AG09309 (cell line): ENCODE measurements around the gene AGPAT4.
A peak's percentile ranks its signal among the peaks of the same experiment; 100 is the strongest.

Experiments
- DNase-seq: peaks from one replicate; pipeline ENCODE4 v3.0.0-alpha.2; 2010; ENCODE audit warnings: low read depth
- H3K4me3 ChIP-seq: 2 replicates; pipeline ENCODE4 v1.5.1; 2011; ENCODE audit warnings: mild to moderate bottlenecking, low read depth, low read length, moderate library complexity; ENCODE audit not compliant: control insufficient read depth
- CTCF ChIP-seq: IDR thresholded peaks from 2 replicates; pipeline ENCODE4 v1.5.1; 2011; ENCODE audit warnings: mild to moderate bottlenecking, low read depth, low read length, inconsistent platforms; ENCODE audit not compliant: insufficient read depth, control insufficient read depth; ENCODE audit errors: missing control alignments

Gene AGPAT4

DNA sequence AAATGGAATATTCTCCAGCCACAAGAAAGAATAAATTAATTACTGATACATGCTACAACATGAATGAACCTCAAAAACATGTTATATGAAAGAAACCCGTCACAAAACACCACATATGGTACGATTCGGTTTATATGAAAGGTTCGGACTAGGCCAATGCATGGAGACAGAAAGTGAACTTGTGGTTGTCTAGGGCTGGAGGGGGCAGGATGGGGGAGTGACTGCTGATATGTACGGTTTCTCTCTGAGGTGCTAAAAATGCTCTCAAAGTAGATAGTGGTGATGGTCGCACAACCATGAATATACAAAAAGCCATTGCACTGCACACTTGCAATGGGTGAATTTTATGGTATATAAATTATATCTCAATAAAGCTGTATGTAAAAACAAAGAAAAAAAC, 18.3 kb downstream of the AGPAT4 start:
- TF ChIP-seq CTCF, result no peak
- no peak for DNase-seq
- H3K4me3 ChIP-seq, result no peak overlapping the region

GRCh38 chr6:161254464-161255253, 19.2 kb downstream of the AGPAT4 start:
- no peak overlapping the region for H3K4me3 ChIP-seq
- no peak for TF ChIP-seq CTCF
- no peak for DNase-seq

GRCh38 chr6:161254126-161254463, 19.8 kb downstream of the AGPAT4 start:
- TF ChIP-seq CTCF, result no peak
- H3K4me3 ChIP-seq, result no peak overlapping the region
- no peak for DNase-seq

DNA sequence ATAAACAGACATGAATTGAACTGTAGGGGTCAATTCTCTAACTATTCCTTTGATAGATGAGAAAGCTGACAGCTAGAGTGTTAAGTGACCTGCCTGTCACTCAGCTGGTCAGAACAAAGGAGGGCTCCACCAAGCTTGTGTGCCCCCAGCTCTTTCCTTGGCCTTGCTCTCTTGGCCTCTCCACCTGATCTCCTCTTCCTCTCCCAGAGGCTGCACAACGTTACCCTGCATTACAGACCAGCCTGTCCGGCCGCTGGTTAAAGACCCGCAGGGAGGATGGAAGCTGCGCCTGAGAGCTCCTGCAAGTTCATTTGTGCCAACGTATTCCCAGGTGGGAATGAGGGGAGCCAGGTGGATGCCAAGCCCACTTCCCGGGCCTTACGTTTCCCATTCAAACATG, 22.5 kb downstream of the AGPAT4 start:
- no peak for DNase-seq
- no peak overlapping the region for H3K4me3 ChIP-seq
- TF ChIP-seq CTCF, result no peak

DNA sequence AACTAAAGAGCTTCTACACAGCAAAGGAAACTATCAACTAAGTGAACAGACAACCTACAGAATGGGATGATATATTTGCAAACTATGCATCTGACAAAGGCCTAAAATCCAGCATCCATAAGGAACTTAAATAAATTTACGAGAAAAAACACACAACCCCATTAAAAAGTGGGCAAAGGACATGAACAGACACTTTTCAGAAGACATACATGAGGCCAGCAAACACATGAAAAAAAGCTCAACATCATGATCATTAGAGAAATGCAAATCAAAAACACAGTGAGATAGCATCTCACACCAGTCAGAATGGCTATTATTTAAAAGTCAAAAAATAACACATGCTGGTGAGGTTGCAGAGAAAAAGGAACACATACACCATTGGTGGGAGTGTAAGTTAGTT, 24.5 kb downstream of the AGPAT4 start:
- no peak overlapping the region for H3K4me3 ChIP-seq
- no peak for TF ChIP-seq CTCF
- no peak for DNase-seq

- DNase-seq, result peak; percentile 27
- no peak for TF ChIP-seq CTCF
- no peak overlapping the region for H3K4me3 ChIP-seq
Measured at GRCh38 chr6:161246725-161247124, 27.1 kb downstream of the AGPAT4 start.
